ENCODE results near the gene HNF1A.

DNA sequence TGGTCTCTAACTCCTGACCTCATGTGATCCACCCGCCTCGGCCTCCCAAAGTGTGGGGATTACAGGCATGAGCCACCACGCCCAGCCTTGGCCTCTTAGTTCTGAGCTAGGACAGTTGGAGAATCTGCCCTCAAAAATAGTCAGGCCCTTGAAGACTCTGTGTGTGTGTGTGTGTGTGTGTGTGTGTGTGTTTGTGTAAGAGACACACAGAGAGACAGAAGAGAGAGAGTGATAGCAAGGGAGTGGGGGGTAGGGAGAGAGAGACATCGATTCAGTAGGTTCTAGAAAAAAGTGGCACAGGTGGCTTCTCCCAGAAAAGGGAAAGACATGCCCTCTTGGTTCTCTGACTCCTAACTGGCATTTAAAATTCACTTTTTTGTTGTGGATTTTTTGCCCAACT is 5.4 kb downstream of the HNF1A start:
- no peak for TF ChIP-seq GFI1 (CRISPR knock-in tag; IDR thresholded peaks at IDR 0.05; ENCODE audit: borderline replicate concordance)
- no peak for TF ChIP-seq ZZZ3 (CRISPR knock-in tag; IDR thresholded peaks at IDR 0.05; ENCODE audit: borderline replicate concordance)
- TF ChIP-seq BCL6 (CRISPR knock-in tag; IDR thresholded peaks at IDR 0.05): no peak
- TF ChIP-seq, protein P1, sequence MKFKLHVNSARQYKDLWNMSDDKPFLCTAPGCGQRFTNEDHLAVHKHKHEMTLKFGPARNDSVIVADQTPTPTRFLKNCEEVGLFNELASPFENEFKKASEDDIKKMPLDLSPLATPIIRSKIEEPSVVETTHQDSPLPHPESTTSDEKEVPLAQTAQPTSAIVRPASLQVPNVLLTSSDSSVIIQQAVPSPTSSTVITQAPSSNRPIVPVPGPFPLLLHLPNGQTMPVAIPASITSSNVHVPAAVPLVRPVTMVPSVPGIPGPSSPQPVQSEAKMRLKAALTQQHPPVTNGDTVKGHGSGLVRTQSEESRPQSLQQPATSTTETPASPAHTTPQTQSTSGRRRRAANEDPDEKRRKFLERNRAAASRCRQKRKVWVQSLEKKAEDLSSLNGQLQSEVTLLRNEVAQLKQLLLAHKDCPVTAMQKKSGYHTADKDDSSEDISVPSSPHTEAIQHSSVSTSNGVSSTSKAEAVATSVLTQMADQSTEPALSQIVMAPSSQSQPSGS (CRISPR knock-in tag; IDR thresholded peaks at IDR 0.05): no peak
- no peak for TF ChIP-seq MXI1 (IDR thresholded peaks at IDR 0.05; ENCODE audit: borderline replicate concordance, low read depth, low read length)
- no peak for TF ChIP-seq ZNF557 (CRISPR knock-in tag; IDR thresholded peaks at IDR 0.05)
- TF ChIP-seq, protein P2, sequence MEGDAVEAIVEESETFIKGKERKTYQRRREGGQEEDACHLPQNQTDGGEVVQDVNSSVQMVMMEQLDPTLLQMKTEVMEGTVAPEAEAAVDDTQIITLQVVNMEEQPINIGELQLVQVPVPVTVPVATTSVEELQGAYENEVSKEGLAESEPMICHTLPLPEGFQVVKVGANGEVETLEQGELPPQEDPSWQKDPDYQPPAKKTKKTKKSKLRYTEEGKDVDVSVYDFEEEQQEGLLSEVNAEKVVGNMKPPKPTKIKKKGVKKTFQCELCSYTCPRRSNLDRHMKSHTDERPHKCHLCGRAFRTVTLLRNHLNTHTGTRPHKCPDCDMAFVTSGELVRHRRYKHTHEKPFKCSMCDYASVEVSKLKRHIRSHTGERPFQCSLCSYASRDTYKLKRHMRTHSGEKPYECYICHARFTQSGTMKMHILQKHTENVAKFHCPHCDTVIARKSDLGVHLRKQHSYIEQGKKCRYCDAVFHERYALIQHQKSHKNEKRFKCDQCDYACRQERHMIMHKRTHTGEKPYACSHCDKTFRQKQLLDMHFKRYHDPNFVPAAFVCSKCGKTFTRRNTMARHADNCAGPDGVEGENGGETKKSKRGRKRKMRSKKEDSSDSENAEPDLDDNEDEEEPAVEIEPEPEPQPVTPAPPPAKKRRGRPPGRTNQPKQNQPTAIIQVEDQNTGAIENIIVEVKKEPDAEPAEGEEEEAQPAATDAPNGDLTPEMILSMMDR (CRISPR knock-in tag; IDR thresholded peaks at IDR 0.05): no peak
- TF ChIP-seq ERF (CRISPR knock-in tag; IDR thresholded peaks at IDR 0.05): no peak
- no peak for TF ChIP-seq ZSCAN31 (CRISPR knock-in tag; IDR thresholded peaks at IDR 0.05; ENCODE audit: low read depth)
- no peak for TF ChIP-seq EZH2 (conservative IDR thresholded peaks at IDR 0.05; ENCODE audit: low read depth, low read length)

Measured in HepG2 (cell line).